SK-N-SH (cell line): ENCODE measurements around the gene PLD6.

Experiments used
- CHD2 ChIP-seq: fragments of 150-350 bp; IDR thresholded peaks from 2 replicates; pipeline ENCODE4 v1.6.1; 2018; ENCODE audit warnings: low read length; ENCODE audit not compliant: partially characterized antibody
- EP300 ChIP-seq, 2 experiments: IDR thresholded peaks; 2 replicates each; pipeline versions ENCODE4 v1.4.0 to v1.6.1; 2012; ENCODE audit warnings: borderline replicate concordance in 1 of 2, low read depth in 1 of 2, low read length in 1 of 2
- POLR2AphosphoS5 ChIP-seq: IDR thresholded peaks from 2 replicates; pipeline ENCODE4 v1.6.1; 2012; ENCODE audit warnings: low read depth, low read length
- RAD21 ChIP-seq: IDR thresholded peaks from 2 replicates; pipeline ENCODE4 v1.6.1; 2012; ENCODE audit warnings: mild to moderate bottlenecking, low read length
- SMC3 ChIP-seq: IDR thresholded peaks from 2 replicates; pipeline ENCODE4 v1.6.1; 2012; ENCODE audit warnings: low read depth, low read length, improper control_type of control experiment
- TF ChIP-seq, protein P1 (sequence below): fragments of 200-600 bp; sonication (generic); IDR thresholded peaks from 2 replicates; pipeline ENCODE4 v1.6.1; 2017; ENCODE audit warnings: antibody characterized with exemption, mild to moderate bottlenecking, moderate library complexity

- TF ChIP-seq SMC3 (no peak), POLR2AphosphoS5 (no peak), EP300 (IDR thresholded peaks at IDR 0.05; ENCODE audit: borderline replicate concordance in 1 of 2, low read depth in 1 of 2, low read length in 1 of 2) (no peak), CHD2 (no peak), RAD21 (no peak)
- TF ChIP-seq, protein P1, sequence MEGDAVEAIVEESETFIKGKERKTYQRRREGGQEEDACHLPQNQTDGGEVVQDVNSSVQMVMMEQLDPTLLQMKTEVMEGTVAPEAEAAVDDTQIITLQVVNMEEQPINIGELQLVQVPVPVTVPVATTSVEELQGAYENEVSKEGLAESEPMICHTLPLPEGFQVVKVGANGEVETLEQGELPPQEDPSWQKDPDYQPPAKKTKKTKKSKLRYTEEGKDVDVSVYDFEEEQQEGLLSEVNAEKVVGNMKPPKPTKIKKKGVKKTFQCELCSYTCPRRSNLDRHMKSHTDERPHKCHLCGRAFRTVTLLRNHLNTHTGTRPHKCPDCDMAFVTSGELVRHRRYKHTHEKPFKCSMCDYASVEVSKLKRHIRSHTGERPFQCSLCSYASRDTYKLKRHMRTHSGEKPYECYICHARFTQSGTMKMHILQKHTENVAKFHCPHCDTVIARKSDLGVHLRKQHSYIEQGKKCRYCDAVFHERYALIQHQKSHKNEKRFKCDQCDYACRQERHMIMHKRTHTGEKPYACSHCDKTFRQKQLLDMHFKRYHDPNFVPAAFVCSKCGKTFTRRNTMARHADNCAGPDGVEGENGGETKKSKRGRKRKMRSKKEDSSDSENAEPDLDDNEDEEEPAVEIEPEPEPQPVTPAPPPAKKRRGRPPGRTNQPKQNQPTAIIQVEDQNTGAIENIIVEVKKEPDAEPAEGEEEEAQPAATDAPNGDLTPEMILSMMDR = 0 out of 2 replicates have a peak, but pooled peaks have one; percentile 19
These were observed 10.6 kb upstream of the PLD6 start for GRCh38 chr17:17216776-17217175.
